Smooth muscle cell (in vitro differentiated cells): ENCODE results near the gene AARS1. TPM values are rescaled to one million over a fixed set of nuclear protein-coding genes. Genes with fewer than 3 reads are reported as not detected.
"Not testable (repeated sequence)": the region's sequence is repeated elsewhere in the genome, so short reads cannot be mapped to it uniquely, and the experiment has no call there.

Experiments used
- DNase-seq: peaks from one replicate; lab custom pipeline; 2025; ENCODE audit not compliant: unreplicated experiment; lab: John Stamatoyannopoulos, UW
- H2AFZ ChIP-seq: fragments of 200-600 bp; sonication (generic); 2 replicates; pipeline ENCODE4 v1.6.0; 2016; ENCODE audit warnings: antibody characterized with exemption, low read depth, mild to moderate bottlenecking
- H3F3A ChIP-seq: fragments of 200-600 bp; sonication (generic); 2 replicates; pipeline ENCODE4 v1.6.0; 2017; ENCODE audit warnings: antibody characterized with exemption, low read depth
- H3K27ac ChIP-seq: fragments of 200-600 bp; sonication (generic); 2 replicates; pipeline ENCODE4 v1.5.1; 2016; ENCODE audit warnings: low read depth, mild to moderate bottlenecking
- H3K27me3 ChIP-seq: fragments of 200-600 bp; sonication (generic); 2 replicates; pipeline ENCODE4 v1.6.1; 2016; ENCODE audit warnings: low read depth, mild to moderate bottlenecking
- H3K36me3 ChIP-seq: fragments of 200-600 bp; sonication (generic); 2 replicates; pipeline ENCODE4 v1.5.1; 2016; ENCODE audit warnings: low read depth
- H3K4me1 ChIP-seq: fragments of 200-600 bp; sonication (generic); 2 replicates; pipeline ENCODE4 v1.5.1; 2016; ENCODE audit warnings: low read depth
- H3K4me2 ChIP-seq: fragments of 200-600 bp; sonication (generic); 2 replicates; pipeline ENCODE4 v1.6.0; 2016; ENCODE audit warnings: mild to moderate bottlenecking
- H3K4me3 ChIP-seq: fragments of 200-600 bp; sonication (generic); 2 replicates; pipeline ENCODE4 v1.5.1; 2016; ENCODE audit warnings: mild to moderate bottlenecking
- H3K79me2 ChIP-seq: fragments of 200-600 bp; sonication (generic); 2 replicates; pipeline ENCODE4 v1.6.0; 2016; ENCODE audit warnings: low read depth, mild to moderate bottlenecking
- H3K9ac ChIP-seq: fragments of 200-600 bp; sonication (generic); 2 replicates; pipeline ENCODE4 v1.6.0; 2016; ENCODE audit warnings: low read depth
- H3K9me3 ChIP-seq: fragments of 200-600 bp; sonication (generic); replicated peaks from 2 replicates; pipeline ENCODE4 v1.5.1; 2016; ENCODE audit warnings: low read depth
- H4K20me1 ChIP-seq: fragments of 200-600 bp; sonication (generic); 2 replicates; pipeline ENCODE4 v1.6.0; 2016; ENCODE audit warnings: low read depth
- CTCF ChIP-seq: fragments of 200-600 bp; sonication (generic); IDR thresholded peaks from 2 replicates; pipeline ENCODE4 v1.5.1; 2017; ENCODE audit warnings: borderline replicate concordance, mild to moderate bottlenecking, antibody characterized with exemption; ENCODE audit not compliant: insufficient read depth, poor library complexity, severe bottlenecking
- WGBS: methylation state at CpG from one replicate; pipeline ENCODE4 v1.1.7; 2016; ENCODE audit warnings: low lambda C conversion rate; 5-methylcytosine and 5-hydroxymethylcytosine counted together
- polyA plus RNA-seq: library from polyadenylated mRNA; unstranded; fragments of >200 nt; fragmentation: Nextera tagmentation; extraction: Ambion mirVana; gene quantifications from 2 replicates; pipeline ENCODE4 v1.2.1, GENCODE V29; 2016
- total RNA-seq: library from RNA; depleted of rRNA; stranded (reverse); fragments of >200 nt; gene quantifications from 2 replicates; pipeline ENCODE4 v1.2.3, GENCODE V29; 2014

The AARS1 gene
- total and polyA plus RNA-seq, 2 experiments from 2014 or later = 67.0 to 92.4 TPM

- peak; percentile 10 for TF ChIP-seq CTCF
- peaks cover 31% of the 10 kb centered on the region for H3F3A ChIP-seq
- H3K4me2 ChIP-seq = peak overlapping the region; percentile 98
- H3K79me2 ChIP-seq = peaks cover 25% of the 10 kb centered on the region
- H3K9me3 ChIP-seq = no peaks in the 10 kb centered on the region
- H3K4me3 ChIP-seq = peak overlapping the region; percentile 95
- H3K27me3 ChIP-seq = no peaks in the 10 kb centered on the region
- WGBS = 5% methylated on average over 87 of the region's 92 CpGs
- H3K36me3 ChIP-seq = no peaks in the 10 kb centered on the region
- peak overlapping the region; percentile 51 for H3K9ac ChIP-seq
- peaks cover 57% of the 10 kb centered on the region for H4K20me1 ChIP-seq
- no peak overlapping the region for H2AFZ ChIP-seq
- peak; percentile 40 for DNase-seq
- peak overlapping the region; percentile 59 for H3K27ac ChIP-seq
- H3K4me1 ChIP-seq = peaks cover 10% of the 10 kb centered on the region
Observed at GRCh38 chr16:70250748-70251628, 38.3 kb downstream of the AARS1 start.

- not testable (repeated sequence) for H3K9me3 ChIP-seq, H3K36me3 ChIP-seq, H3K9ac ChIP-seq, H3K27me3 ChIP-seq, H2AFZ ChIP-seq, DNase-seq
- peaks cover 24% of the 10 kb centered on the region for H3F3A ChIP-seq
- peak overlapping the region; percentile 19 for H3K27ac ChIP-seq
- peaks cover 25% of the 10 kb centered on the region for H3K79me2 ChIP-seq
- H3K4me2 ChIP-seq = peak overlapping the region; percentile 98
- H3K4me1 ChIP-seq = peaks cover 10% of the 10 kb centered on the region
- H3K4me3 ChIP-seq = peak overlapping the region; percentile 95
- peaks cover 54% of the 10 kb centered on the region for H4K20me1 ChIP-seq
- 99% methylated on average over 4 of the region's 4 CpGs for WGBS
Observed at GRCh38 chr16:70249697-70250096, 39.6 kb downstream of the AARS1 start.

- H3K79me2 ChIP-seq, H3K27ac ChIP-seq, H3K9me3 ChIP-seq: not testable (repeated sequence)
Observed at GRCh38 chr16:70238773-70239172, 50.5 kb downstream of the AARS1 start.

GRCh38 chr16:70231831-70232230 lies 57.5 kb downstream of the AARS1 start:
- not testable (repeated sequence) for H3K36me3 ChIP-seq, DNase-seq
- WGBS = 83% methylated on average over 3 of the region's 3 CpGs

More at GRCh38 chr16:70238773-70239172, 50.5 kb downstream of the AARS1 start:
- H3K4me2 ChIP-seq, H3K4me1 ChIP-seq, H3K36me3 ChIP-seq, H3F3A ChIP-seq, H3K27me3 ChIP-seq, H4K20me1 ChIP-seq, H3K4me3 ChIP-seq, H3K9ac ChIP-seq, H2AFZ ChIP-seq, DNase-seq: not testable (repeated sequence)

GRCh38 chr16:70226024-70226423 lies 63.3 kb downstream of the AARS1 start:
- DNase-seq, H4K20me1 ChIP-seq, H3K27ac ChIP-seq, H3K9ac ChIP-seq, H3K4me1 ChIP-seq, H3K79me2 ChIP-seq, H2AFZ ChIP-seq, H3K36me3 ChIP-seq, H3K9me3 ChIP-seq, H3F3A ChIP-seq, H3K4me2 ChIP-seq, H3K4me3 ChIP-seq, H3K27me3 ChIP-seq: not testable (repeated sequence)

More at GRCh38 chr16:70231831-70232230, 57.5 kb downstream of the AARS1 start:
- H3K79me2 ChIP-seq, H3K9me3 ChIP-seq, H3K4me3 ChIP-seq, H4K20me1 ChIP-seq, H3F3A ChIP-seq, H3K27me3 ChIP-seq, H3K27ac ChIP-seq, H3K4me1 ChIP-seq, H3K9ac ChIP-seq, H2AFZ ChIP-seq, H3K4me2 ChIP-seq: not testable (repeated sequence)

GRCh38 chr16:70225430-70225829 lies 63.9 kb downstream of the AARS1 start:
- H4K20me1 ChIP-seq, H3K4me3 ChIP-seq, H3K4me2 ChIP-seq, H2AFZ ChIP-seq, H3F3A ChIP-seq, H3K79me2 ChIP-seq, H3K4me1 ChIP-seq, H3K36me3 ChIP-seq, H3K27ac ChIP-seq, H3K9ac ChIP-seq, H3K27me3 ChIP-seq, DNase-seq, H3K9me3 ChIP-seq: not testable (repeated sequence)
- 80% methylated on average over 1 of the region's 4 CpGs for WGBS

- H3K4me1 ChIP-seq, H3K9ac ChIP-seq, H3F3A ChIP-seq, H3K36me3 ChIP-seq, H3K79me2 ChIP-seq, H3K9me3 ChIP-seq, H2AFZ ChIP-seq, H3K4me2 ChIP-seq, DNase-seq, H4K20me1 ChIP-seq, H3K4me3 ChIP-seq, H3K27me3 ChIP-seq, H3K27ac ChIP-seq: not testable (repeated sequence)
- 98% methylated on average over 17 of the region's 24 CpGs for WGBS
Observed at GRCh38 chr16:70224645-70225044, 64.7 kb downstream of the AARS1 start.
